K562 (cell line): ENCODE data around the gene KRT8. TPM values are rescaled to one million over a fixed set of nuclear protein-coding genes. Genes with fewer than 3 reads are reported as not detected.
A peak's percentile ranks its signal among the peaks of the same experiment; 100 is the strongest.

Experiments
- ASH1L ChIP-seq: fragments of 450-650 bp; IDR thresholded peaks from 2 replicates; pipeline ENCODE4 v1.6.1; 2018; ENCODE audit warnings: borderline replicate concordance, mild to moderate bottlenecking, low read depth; ENCODE audit not compliant: partially characterized antibody
- ATF4 ChIP-seq: fragments of 450-650 bp; formaldehyde crosslinking; IDR thresholded peaks from 2 replicates; pipeline ENCODE4 v1.4.0; 2022; ENCODE audit warnings: mild to moderate bottlenecking, moderate library complexity
- BCL6 ChIP-seq: fragments of 250-450 bp; sonication (Bioruptor Pico); IDR thresholded peaks from 2 replicates; pipeline ENCODE4 v1.4.0; 2020
- BRD4 ChIP-seq: fragments of 200-600 bp; sonication (generic); IDR thresholded peaks from 2 replicates; pipeline ENCODE4 v1.6.1; 2017; ENCODE audit warnings: inconsistent platforms
- CEBPZ ChIP-seq: fragments of 150-350 bp; IDR thresholded peaks from 2 replicates; pipeline ENCODE4 v1.6.1; 2014; ENCODE audit warnings: low read depth, mild to moderate bottlenecking, low read length, borderline replicate concordance
- CHD1 ChIP-seq: fragments of 200-600 bp; sonication (generic); IDR thresholded peaks from one replicate; pipeline ENCODE4 v1.6.1; 2012; ENCODE audit warnings: mild to moderate bottlenecking, moderate library complexity, low read length, inconsistent platforms
- GATA2 ChIP-seq: sonication (generic); formaldehyde crosslinking; IDR thresholded peaks from 2 replicates; pipeline ENCODE4 v1.4.0; 2020; ENCODE audit warnings: mild to moderate bottlenecking, missing genetic modification reagents
- GTF2B ChIP-seq: IDR thresholded peaks from 2 replicates; pipeline ENCODE4 v1.6.1; 2011; ENCODE audit not compliant: insufficient read length; ENCODE audit errors: extremely low read depth
- HDAC6 ChIP-seq: IDR thresholded peaks from 2 replicates; pipeline ENCODE4 v1.6.1; 2012; ENCODE audit warnings: low read depth, mild to moderate bottlenecking, control low read depth, inconsistent platforms, low read length, moderate library complexity
- HMGXB4 ChIP-seq: sonication (generic); formaldehyde crosslinking; IDR thresholded peaks from 2 replicates; pipeline ENCODE4 v1.8.1; 2023; ENCODE audit warnings: mild to moderate bottlenecking, missing genetic modification reagents
- RBBP5 ChIP-seq: fragments of 200-600 bp; sonication (generic); IDR thresholded peaks from 2 replicates; pipeline ENCODE4 v1.6.1; 2012; ENCODE audit warnings: borderline replicate concordance, mild to moderate bottlenecking, low read length, control low read depth, inconsistent platforms; ENCODE audit not compliant: insufficient read depth, poor library complexity, severe bottlenecking
- RBM15 ChIP-seq: fragments of 200-400 bp; formaldehyde crosslinking; IDR thresholded peaks from 2 replicates; pipeline ENCODE4 v1.6.1; 2018; ENCODE audit warnings: mild to moderate bottlenecking, low read length, moderate library complexity; ENCODE audit not compliant: insufficient read depth
- SAP30 ChIP-seq: fragments of 200-600 bp; sonication (generic); IDR thresholded peaks from 2 replicates; pipeline ENCODE4 v1.6.1; 2012; ENCODE audit warnings: borderline replicate concordance, low read depth, mild to moderate bottlenecking, moderate library complexity, low read length, control low read depth, inconsistent platforms; ENCODE audit not compliant: insufficient read depth, poor library complexity, severe bottlenecking
- SIRT6 ChIP-seq: IDR thresholded peaks from one replicate; pipeline ENCODE4 v1.6.1; 2012; ENCODE audit warnings: low read depth, mild to moderate bottlenecking, control low read depth, inconsistent platforms, low read length, moderate library complexity
- SRF ChIP-seq, 2 experiments: fragments of 250-450, 450-650 bp in 1 of 2; sonication (Bioruptor Pico) in 1 of 2; sonication (generic) in 1 of 2; formaldehyde crosslinking; IDR thresholded peaks; 2 replicates each; pipeline versions ENCODE4 v1.5.0 to v1.5.1; 2020 to 2022; ENCODE audit warnings: mild to moderate bottlenecking in 1 of 2, missing genetic modification reagents in 1 of 2
- TCF7L2 ChIP-seq: fragments of 150-350 bp; IDR thresholded peaks from 2 replicates; pipeline ENCODE4 v1.6.1; 2016; ENCODE audit warnings: low read depth, mild to moderate bottlenecking, low read length, moderate library complexity
- ZC3H11A ChIP-seq: IDR thresholded peaks from 2 replicates; pipeline ENCODE4 v1.6.1; 2012; ENCODE audit warnings: low read depth, low read length, improper control_type of control experiment
- ZKSCAN8 ChIP-seq: fragments of 200-800 bp; sonication (Bioruptor generic); IDR thresholded peaks from 2 replicates; pipeline ENCODE4 v1.6.1; 2016; ENCODE audit warnings: missing genetic modification characterization, missing compliant biosample characterization
- ZNF232 ChIP-seq: sonication (generic); formaldehyde crosslinking; IDR thresholded peaks from 2 replicates; pipeline ENCODE4 v1.8.0; 2022; ENCODE audit warnings: mild to moderate bottlenecking, missing genetic modification reagents
- ZNF445 ChIP-seq: fragments of 250-450 bp; sonication (Bioruptor Pico); IDR thresholded peaks from 2 replicates; pipeline ENCODE4 v1.4.0; 2020; ENCODE audit warnings: low read depth, mild to moderate bottlenecking, moderate library complexity
- ZSCAN32 ChIP-seq: fragments of 450-650 bp; formaldehyde crosslinking; IDR thresholded peaks from 2 replicates; pipeline ENCODE4 v1.4.0; 2020; ENCODE audit warnings: mild to moderate bottlenecking, moderate library complexity
- polyA plus RNA-seq, 8 experiments: library from polyadenylated mRNA; depleted of rRNA in 4 of 8; stranded (reverse) in 5 of 8; unstranded in 3 of 8; fragments of >200 nt; fragmentation: Nextera tagmentation in 2 of 8; fragmentation: Illumina TruSeq in 1 of 8; extraction: Ambion mirVana in 2 of 8; extraction: Trizol in 1 of 8; gene quantifications; 2 replicates each; pipeline versions ENCODE4 v1.2.1 to v1.2.3, GENCODE V29; 2011 to 2014; ENCODE audit warnings: inconsistent platforms in 1 of 8, missing spikeins in 1 of 8
- total RNA-seq, 7 experiments: library from RNA; depleted of rRNA in 6 of 7; stranded (reverse); fragments of >200 nt in 6 of 7; fragmentation: Illumina TruSeq in 2 of 7; extraction: Trizol in 2 of 7; gene quantifications; 2 replicates each; pipeline versions ENCODE4 v1.2.1 to v1.2.3, GENCODE V29; 2011 to 2021; ENCODE audit warnings: low replicate concordance in 1 of 7

The KRT8 gene
- total and polyA plus RNA-seq, 9 of the 15 experiments (the other 6 are each of a cell fraction or from before 2014, with no cell fraction given), result 41.5 to 661 (median 260) TPM

- TF ChIP-seq HMGXB4 (CRISPR knock-in tag) (no peak), ZNF445 (no peak), ZC3H11A (no peak), SRF (CRISPR knock-in tag; IDR thresholded peaks at IDR 0.05) (no peak), ZKSCAN8 (CRISPR knock-in tag) (no peak), TCF7L2 (no peak), HDAC6 (no peak), SIRT6 (no peak), ZNF232 (CRISPR knock-in tag) (no peak), RBM15 (no peak), CHD1 (no peak), ATF4 (CRISPR knock-in tag) (0 out of 2 replicates have a peak, but pooled peaks have one; percentile 13), SAP30 (no peak), BCL6 (CRISPR knock-in tag) (no peak), ASH1L (no peak), GTF2B (no peak), BRD4 (0 out of 2 replicates have a peak, but pooled peaks have one; percentile 38), RBBP5 (no peak), GATA2 (CRISPR knock-in tag) (no peak), ZSCAN32 (CRISPR knock-in tag) (no peak), CEBPZ (no peak)
Observed at GRCh38 chr12:52907092-52907810, 2.4 kb upstream of the KRT8 start (continued).
